IPS DF 6.9 (cell line): ENCODE data around the gene DISP2.

Source experiments
- DNase-seq: peaks from one replicate; pipeline ENCODE4 v3.0.0-alpha.2; 2013; ENCODE audit warnings: low read depth, low spot score
- H3K27ac ChIP-seq: one replicate; pipeline ENCODE4 v1.5.1; 2013; ENCODE audit warnings: low read length, control low read depth
- H3K27me3 ChIP-seq: 2 replicates; pipeline ENCODE4 v1.6.1; 2013; ENCODE audit warnings: mild to moderate bottlenecking, low read length; ENCODE audit not compliant: control insufficient read depth, insufficient read depth
- H3K36me3 ChIP-seq: 2 replicates; pipeline ENCODE4 v1.6.1; 2013; ENCODE audit warnings: low read length; ENCODE audit not compliant: control insufficient read depth, insufficient read depth
- H3K4me1 ChIP-seq: 2 replicates; pipeline ENCODE4 v1.6.1; 2013; ENCODE audit warnings: low read length; ENCODE audit not compliant: control insufficient read depth, insufficient read depth
- H3K4me3 ChIP-seq: 2 replicates; pipeline ENCODE4 v1.5.1; 2013; ENCODE audit warnings: mild to moderate bottlenecking, low read length
- H3K9me3 ChIP-seq: 2 replicates; pipeline ENCODE4 v1.6.1; 2013; ENCODE audit warnings: low read length, inconsistent platforms; ENCODE audit not compliant: control insufficient read depth, insufficient read depth
- WGBS: extraction: QIAGEN DNeasy Blood & Tissue Kit; methylation state at CpG from one replicate; pipeline ENCODE4 v1.1.7; 2013; ENCODE audit warnings: mixed read lengths, missing lambda C conversion rate; ENCODE audit not compliant: insufficient read length, insufficient coverage; 5-methylcytosine and 5-hydroxymethylcytosine counted together

DISP2 gene

DNA sequence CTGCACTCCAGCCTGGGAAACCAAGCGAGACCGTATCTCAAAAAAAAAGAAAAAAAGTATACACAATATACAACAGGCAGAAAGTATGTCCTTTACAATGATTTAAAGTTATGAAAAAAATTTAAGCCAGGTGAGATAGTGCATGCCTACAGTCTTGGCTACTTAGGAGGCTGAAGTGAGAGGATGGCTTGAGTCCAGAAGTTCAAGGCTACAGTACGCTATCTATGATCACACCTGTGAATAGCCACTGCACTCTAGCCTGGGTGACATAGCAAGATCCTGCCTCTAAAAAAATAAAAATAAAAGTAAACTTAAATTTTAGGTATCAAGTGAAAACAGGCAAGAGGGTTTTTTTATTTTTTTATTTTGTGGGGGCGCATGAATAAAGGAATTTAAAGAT lies 21.4 kb downstream of the DISP2 start:
- no peaks in the 10 kb centered on the region for H3K27me3 ChIP-seq
- no CpG with 5 or more reads among the region's 4 CpGs for WGBS
- H3K9me3 ChIP-seq, result no peaks in the 10 kb centered on the region
- H3K27ac ChIP-seq, result no peak overlapping the region
- H3K4me1 ChIP-seq, result no peaks in the 10 kb centered on the region
- H3K36me3 ChIP-seq, result no peaks in the 10 kb centered on the region
- no peak overlapping the region for H3K4me3 ChIP-seq
- DNase-seq, result no peak

- Histone ChIP-seq H3K27me3 (no peaks in the 10 kb centered on the region), H3K4me1 (no peaks in the 10 kb centered on the region), H3K27ac (no peak overlapping the region), H3K9me3 (no peaks in the 10 kb centered on the region), H3K36me3 (no peaks in the 10 kb centered on the region), H3K4me3 (no peak overlapping the region)
- DNase-seq, result no peak
- no CpG with 5 or more reads among the region's 4 CpGs for WGBS
Measured at GRCh38 chr15:40379853-40380252, 21.8 kb downstream of the DISP2 start.

- H3K27ac ChIP-seq, result no peak overlapping the region
- H3K27me3 ChIP-seq, result no peaks in the 10 kb centered on the region
- H3K36me3 ChIP-seq, result no peaks in the 10 kb centered on the region
- no peaks in the 10 kb centered on the region for H3K4me1 ChIP-seq
- no peak overlapping the region for H3K4me3 ChIP-seq
- DNase-seq, result no peak
- no CpG with 5 or more reads among the region's 10 CpGs for WGBS
- no peaks in the 10 kb centered on the region for H3K9me3 ChIP-seq
Measured at GRCh38 chr15:40380636-40381035, 22.6 kb downstream of the DISP2 start.

DNA sequence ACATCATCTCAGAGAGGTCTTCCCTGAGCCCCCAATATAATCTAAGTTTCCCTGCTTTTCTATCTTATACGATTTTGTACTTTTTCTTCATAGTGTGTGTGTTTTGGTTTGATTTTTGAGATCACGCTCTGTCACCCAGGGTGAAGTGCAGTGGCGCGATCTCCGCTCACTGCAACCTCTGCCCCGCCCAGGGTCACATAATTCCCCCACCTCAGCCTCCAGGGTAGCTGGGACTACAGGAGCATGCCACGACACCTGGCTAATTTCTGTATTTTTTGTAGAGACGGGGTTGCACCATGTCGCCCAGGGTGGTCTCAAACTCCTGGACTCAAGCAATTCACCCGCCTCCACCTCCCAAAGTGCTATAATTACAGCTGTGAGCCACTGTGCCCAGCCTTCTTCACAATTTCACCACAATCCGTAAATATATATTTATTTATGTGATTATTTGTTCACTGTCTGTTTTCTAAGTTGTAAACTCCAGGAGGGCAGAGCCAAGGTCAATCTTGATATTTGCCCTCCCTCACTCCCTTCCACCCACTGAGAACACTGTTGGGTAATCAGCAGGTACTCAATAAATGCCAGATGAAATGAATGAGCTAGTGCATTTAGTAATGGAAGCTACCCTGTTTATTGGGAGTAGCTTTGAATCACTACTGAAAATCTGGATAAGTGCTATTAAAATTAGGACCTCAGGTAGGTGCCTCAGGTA lies 24.0 kb downstream of the DISP2 start:
- DNase-seq, result no peak
- Histone ChIP-seq H3K4me3 (no peak overlapping the region), H3K36me3 (peaks cover 8% of the 10 kb centered on the region), H3K27ac (no peak overlapping the region), H3K4me1 (no peaks in the 10 kb centered on the region), H3K27me3 (no peaks in the 10 kb centered on the region), H3K9me3 (no peaks in the 10 kb centered on the region)
- WGBS, result no CpG with 5 or more reads among the region's 11 CpGs

- H3K4me1 ChIP-seq, result no peaks in the 10 kb centered on the region
- H3K4me3 ChIP-seq, result peak within 1 kb of the TSS; percentile 93
- H3K36me3 ChIP-seq, result peaks cover 13% of the 10 kb centered on the region
- WGBS, result no CpG with 5 or more reads among the region's 57 CpGs
- H3K27ac ChIP-seq, result no peak within 1 kb of the TSS
- no peaks in the 10 kb centered on the region for H3K9me3 ChIP-seq
- DNase-seq, result peak; percentile 93
- no peaks in the 10 kb centered on the region for H3K27me3 ChIP-seq
Measured at GRCh38 chr15:40382580-40383456, 24.8 kb downstream of the DISP2 start, which contains the start of gene KNSTRN. Gene KNSTRN (plus strand): TSS chr15:40382721. CDS start chr15:40382836, 115 bp downstream.

- Histone ChIP-seq H3K36me3 (peaks cover 21% of the 10 kb centered on the region), H3K27ac (no peak overlapping the region), H3K9me3 (no peaks in the 10 kb centered on the region), H3K4me3 (no peak overlapping the region), H3K27me3 (no peaks in the 10 kb centered on the region), H3K4me1 (no peaks in the 10 kb centered on the region)
- no CpG with 5 or more reads among the region's 3 CpGs for WGBS
- DNase-seq, result no peak
Measured at GRCh38 chr15:40386480-40386879, 28.5 kb downstream of the DISP2 start.

DNA sequence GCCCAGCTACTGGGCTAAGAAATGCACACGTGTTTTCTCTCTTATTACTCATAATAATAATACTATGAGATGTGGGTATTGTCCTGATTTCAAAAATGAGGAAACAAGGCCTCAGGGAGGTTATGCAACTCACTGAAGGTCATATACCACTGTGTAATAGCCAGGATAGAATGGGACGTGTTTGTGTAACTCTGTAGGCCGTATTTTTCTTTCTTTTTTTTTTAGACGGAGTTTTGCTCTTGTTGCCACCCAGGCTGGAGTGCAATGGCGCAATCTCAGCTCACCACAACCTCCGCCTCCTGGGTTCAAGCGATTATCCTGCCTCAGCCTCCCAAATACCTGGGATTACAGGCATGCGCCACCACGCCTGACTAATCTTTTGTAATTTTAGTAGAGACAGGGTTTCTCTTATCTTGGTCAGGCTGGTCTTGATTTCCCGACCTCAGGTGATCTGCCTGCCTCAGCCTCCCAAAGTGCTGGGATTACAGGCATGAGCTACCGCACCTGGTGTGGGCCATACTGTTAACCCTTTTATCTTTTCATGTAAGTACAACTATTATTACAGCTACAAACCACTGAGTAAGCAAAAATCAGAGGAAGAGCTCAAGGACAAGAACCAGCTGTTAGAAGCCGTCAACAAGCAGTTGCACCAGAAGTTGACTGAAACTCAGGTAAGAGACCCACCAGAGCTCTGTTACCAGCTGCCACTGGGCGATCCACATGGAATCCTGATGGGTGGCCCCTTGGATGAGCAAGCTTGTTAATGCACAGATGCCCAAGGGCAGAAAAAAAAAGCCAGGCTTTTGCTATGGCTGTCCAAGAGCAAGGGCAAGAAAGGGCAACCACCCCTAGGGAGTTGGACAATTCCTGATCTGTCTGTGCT lies 31.2 kb downstream of the DISP2 start:
- WGBS, result no CpG with 5 or more reads among the region's 13 CpGs
- no peak overlapping the region for H3K4me3 ChIP-seq
- H3K36me3 ChIP-seq, result peaks cover 24% of the 10 kb centered on the region
- H3K27ac ChIP-seq, result no peak overlapping the region
- no peaks in the 10 kb centered on the region for H3K27me3 ChIP-seq
- H3K9me3 ChIP-seq, result no peaks in the 10 kb centered on the region
- no peaks in the 10 kb centered on the region for H3K4me1 ChIP-seq
- no peak for DNase-seq

DNA sequence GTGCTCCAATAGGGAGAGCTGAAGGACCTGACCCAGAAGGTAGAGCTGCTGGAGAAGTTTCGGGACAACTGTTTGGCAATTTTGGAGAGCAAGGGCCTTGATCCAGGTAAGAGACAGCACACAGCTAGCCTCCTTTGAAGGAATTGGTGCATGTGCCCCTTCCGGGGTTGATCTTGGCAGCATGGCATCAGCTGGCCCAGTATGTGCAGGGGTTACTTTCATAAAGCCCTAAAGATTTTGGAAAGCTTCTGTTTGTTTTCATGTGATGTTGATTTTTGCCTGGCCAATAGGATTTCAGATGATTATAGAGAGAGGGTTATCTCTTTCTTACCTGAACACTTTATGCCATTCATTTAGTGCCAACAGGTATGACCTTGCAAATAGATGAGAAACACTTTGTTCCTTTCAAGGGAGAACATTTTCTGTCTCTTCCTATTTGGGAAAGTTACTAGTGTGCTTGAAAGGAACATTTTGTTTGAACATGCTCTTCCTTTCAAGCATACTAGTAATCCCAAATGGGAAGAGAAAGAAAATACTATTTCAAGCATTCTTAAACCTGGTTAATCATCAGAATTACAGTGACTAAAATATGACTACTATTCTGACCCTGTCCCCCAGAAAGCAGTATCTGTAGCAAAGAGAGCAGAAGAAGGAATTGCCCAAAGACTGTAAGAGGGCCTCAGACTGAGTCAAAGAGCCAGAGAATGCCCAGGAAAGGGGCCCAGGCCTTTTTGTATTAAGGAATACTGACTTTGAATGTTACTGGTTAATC lies 32.0 kb downstream of the DISP2 start:
- no CpG with 5 or more reads among the region's 2 CpGs for WGBS
- Histone ChIP-seq H3K9me3 (no peaks in the 10 kb centered on the region), H3K36me3 (peaks cover 24% of the 10 kb centered on the region), H3K27ac (no peak overlapping the region), H3K4me1 (no peaks in the 10 kb centered on the region), H3K27me3 (no peaks in the 10 kb centered on the region), H3K4me3 (no peak overlapping the region)
- no peak for DNase-seq

GRCh38 chr15:40392986-40393948 lies 35.2 kb downstream of the DISP2 start:
- WGBS, result no CpG with 5 or more reads among the region's 4 CpGs
- Histone ChIP-seq H3K36me3 (peaks cover 11% of the 10 kb centered on the region), H3K4me3 (no peak overlapping the region), H3K27me3 (no peaks in the 10 kb centered on the region), H3K4me1 (no peaks in the 10 kb centered on the region), H3K27ac (no peak overlapping the region), H3K9me3 (no peaks in the 10 kb centered on the region)
- DNase-seq, result no peak
